ENCODE measurements around the gene NTRK2.

The NTRK2 gene

DNA sequence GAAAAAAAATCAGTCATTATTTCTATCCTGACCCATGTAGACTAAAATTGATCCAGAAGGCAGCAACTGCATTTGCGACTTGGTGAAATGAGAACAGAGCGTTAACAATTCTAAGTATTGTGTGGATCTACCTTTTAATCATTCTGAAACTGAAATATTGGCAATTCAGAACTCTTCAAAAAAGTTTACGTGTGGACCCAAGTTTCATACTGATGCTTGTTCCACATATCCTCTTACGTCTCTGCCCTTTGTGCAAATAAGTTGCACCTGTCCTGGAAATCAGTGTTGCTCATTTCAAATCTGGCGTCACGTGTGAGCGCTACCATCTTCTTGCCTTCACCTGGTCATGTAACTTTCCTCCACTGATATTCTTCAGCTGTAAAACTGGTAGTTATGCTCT lies 74.7 kb downstream of the NTRK2 start:
- DNase-seq (ENCODE audit: low read depth) = peak; percentile 39
- H3K4me3 ChIP-seq (ENCODE audit: low read depth, low read length) = no peak overlapping the region
- TF ChIP-seq, protein P1, sequence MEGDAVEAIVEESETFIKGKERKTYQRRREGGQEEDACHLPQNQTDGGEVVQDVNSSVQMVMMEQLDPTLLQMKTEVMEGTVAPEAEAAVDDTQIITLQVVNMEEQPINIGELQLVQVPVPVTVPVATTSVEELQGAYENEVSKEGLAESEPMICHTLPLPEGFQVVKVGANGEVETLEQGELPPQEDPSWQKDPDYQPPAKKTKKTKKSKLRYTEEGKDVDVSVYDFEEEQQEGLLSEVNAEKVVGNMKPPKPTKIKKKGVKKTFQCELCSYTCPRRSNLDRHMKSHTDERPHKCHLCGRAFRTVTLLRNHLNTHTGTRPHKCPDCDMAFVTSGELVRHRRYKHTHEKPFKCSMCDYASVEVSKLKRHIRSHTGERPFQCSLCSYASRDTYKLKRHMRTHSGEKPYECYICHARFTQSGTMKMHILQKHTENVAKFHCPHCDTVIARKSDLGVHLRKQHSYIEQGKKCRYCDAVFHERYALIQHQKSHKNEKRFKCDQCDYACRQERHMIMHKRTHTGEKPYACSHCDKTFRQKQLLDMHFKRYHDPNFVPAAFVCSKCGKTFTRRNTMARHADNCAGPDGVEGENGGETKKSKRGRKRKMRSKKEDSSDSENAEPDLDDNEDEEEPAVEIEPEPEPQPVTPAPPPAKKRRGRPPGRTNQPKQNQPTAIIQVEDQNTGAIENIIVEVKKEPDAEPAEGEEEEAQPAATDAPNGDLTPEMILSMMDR (IDR thresholded peaks at IDR 0.05; ENCODE audit: low read depth, low read length, missing control alignments) = no peak

DNA sequence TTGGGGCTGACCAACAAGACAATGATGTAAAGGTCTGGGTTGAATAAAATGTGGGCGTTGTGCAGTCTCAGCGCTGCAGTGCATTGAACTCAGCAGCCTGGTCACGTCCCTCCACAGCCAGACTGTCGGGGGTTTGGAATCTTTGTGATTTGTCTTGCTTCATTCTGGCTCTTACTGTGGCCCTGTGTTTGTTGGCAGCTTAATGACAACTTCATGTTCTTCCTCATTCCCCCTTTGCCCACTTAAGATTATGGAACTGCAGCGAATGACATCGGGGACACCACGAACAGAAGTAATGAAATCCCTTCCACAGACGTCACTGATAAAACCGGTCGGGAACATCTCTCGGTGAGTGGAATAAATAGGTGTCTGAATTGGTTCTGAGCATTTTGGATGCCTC lies 75.2 kb downstream of the NTRK2 start:
- H3K4me3 ChIP-seq (ENCODE audit: low read depth, low read length) = no peak overlapping the region
- TF ChIP-seq, protein P1 (IDR thresholded peaks at IDR 0.05; ENCODE audit: low read depth, low read length, missing control alignments) = no peak
- no peak for DNase-seq (ENCODE audit: low read depth)

GRCh38 chr9:84748112-84748511 lies 78.6 kb downstream of the NTRK2 start:
- no peak overlapping the region for H3K4me3 ChIP-seq (ENCODE audit: low read depth, low read length)
- DNase-seq (ENCODE audit: low read depth) = peak; percentile 18
- TF ChIP-seq, protein P1 (IDR thresholded peaks at IDR 0.05; ENCODE audit: low read depth, low read length, missing control alignments) = no peak

- TF ChIP-seq, protein P1 (IDR thresholded peaks at IDR 0.05; ENCODE audit: low read depth, low read length, missing control alignments) = no peak
- H3K4me3 ChIP-seq (ENCODE audit: low read depth, low read length) = no peak overlapping the region
- DNase-seq (ENCODE audit: low read depth) = no peak
Measured at GRCh38 chr9:84750152-84750865, 80.8 kb downstream of the NTRK2 start.

DNA sequence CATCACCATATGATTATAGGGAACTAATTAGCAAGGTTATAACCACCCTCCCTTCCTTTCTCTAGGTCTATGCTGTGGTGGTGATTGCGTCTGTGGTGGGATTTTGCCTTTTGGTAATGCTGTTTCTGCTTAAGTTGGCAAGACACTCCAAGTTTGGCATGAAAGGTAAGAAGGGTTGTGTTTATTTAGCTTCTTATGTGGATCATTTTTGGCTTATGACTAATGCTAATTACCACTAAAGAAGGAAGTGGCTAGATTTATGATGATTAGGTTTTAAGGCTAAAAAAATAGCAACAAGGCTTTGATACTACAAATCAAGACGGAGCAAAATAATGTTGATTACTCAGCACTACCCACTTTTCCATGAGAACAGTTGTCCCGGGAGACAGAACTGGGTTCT lies 82.4 kb downstream of the NTRK2 start:
- TF ChIP-seq, protein P1 (IDR thresholded peaks at IDR 0.05; ENCODE audit: low read depth, low read length, missing control alignments) = no peak
- no peak for DNase-seq (ENCODE audit: low read depth)
- no peak overlapping the region for H3K4me3 ChIP-seq (ENCODE audit: low read depth, low read length)

- peak; percentile 25 for DNase-seq (ENCODE audit: low read depth)
Measured at GRCh38 chr9:84754461-84754860, 84.9 kb downstream of the NTRK2 start.

More at GRCh38 chr9:84754461-84754860, 84.9 kb downstream of the NTRK2 start:
- TF ChIP-seq, protein P1 (IDR thresholded peaks at IDR 0.05; ENCODE audit: low read depth, low read length, missing control alignments) = no peak
- H3K4me3 ChIP-seq (ENCODE audit: low read depth, low read length) = no peak overlapping the region

All from GM12864 (cell line).